ENCODE measurements around the gene CD48.
"Not testable (repeated sequence)": the region's sequence is repeated elsewhere in the genome, so short reads cannot be mapped to it uniquely, and the experiment has no call there.

Gene CD48

GRCh38 chr1:160659566-160659965 lies 52.1 kb downstream of the CD48 start:
- Histone ChIP-seq H3K27ac (ENCODE audit: low read depth, low read length) (no peak overlapping the region), H3K4me1 (ENCODE audit: insufficient read depth, low read length) (no peaks in the 10 kb centered on the region), H3K9me3 (ENCODE audit: insufficient read depth, low read depth, low read length) (no peaks in the 10 kb centered on the region), H3K4me3 (ENCODE audit: low read length) (no peak overlapping the region), H3K9ac (ENCODE audit: low read depth, low read length) (no peak overlapping the region), H3K27me3 (ENCODE audit: insufficient read depth, low read length) (no peaks in the 10 kb centered on the region), H3K36me3 (ENCODE audit: insufficient read depth, low read length) (no peaks in the 10 kb centered on the region)
- 93% methylated on average over 4 of the region's 4 CpGs for WGBS

- no peaks in the 10 kb centered on the region for H3K36me3 ChIP-seq (ENCODE audit: insufficient read depth, low read length)
- no peak overlapping the region; the same call in 1 of the 2 replicates for H3K27ac ChIP-seq (ENCODE audit: low read depth, low read length)
- no peak overlapping the region for H3K9ac ChIP-seq (ENCODE audit: low read depth, low read length)
- 89% methylated on average over 2 of the region's 2 CpGs for WGBS
- H3K27me3 ChIP-seq (ENCODE audit: insufficient read depth, low read length), result no peaks in the 10 kb centered on the region
- no peaks in the 10 kb centered on the region for H3K4me1 ChIP-seq (ENCODE audit: insufficient read depth, low read length)
- no peak overlapping the region for H3K4me3 ChIP-seq (ENCODE audit: low read length)
- no peaks in the 10 kb centered on the region for H3K9me3 ChIP-seq (ENCODE audit: insufficient read depth, low read depth, low read length)
These were observed 52.8 kb downstream of the CD48 start for GRCh38 chr1:160658814-160659193.

DNA sequence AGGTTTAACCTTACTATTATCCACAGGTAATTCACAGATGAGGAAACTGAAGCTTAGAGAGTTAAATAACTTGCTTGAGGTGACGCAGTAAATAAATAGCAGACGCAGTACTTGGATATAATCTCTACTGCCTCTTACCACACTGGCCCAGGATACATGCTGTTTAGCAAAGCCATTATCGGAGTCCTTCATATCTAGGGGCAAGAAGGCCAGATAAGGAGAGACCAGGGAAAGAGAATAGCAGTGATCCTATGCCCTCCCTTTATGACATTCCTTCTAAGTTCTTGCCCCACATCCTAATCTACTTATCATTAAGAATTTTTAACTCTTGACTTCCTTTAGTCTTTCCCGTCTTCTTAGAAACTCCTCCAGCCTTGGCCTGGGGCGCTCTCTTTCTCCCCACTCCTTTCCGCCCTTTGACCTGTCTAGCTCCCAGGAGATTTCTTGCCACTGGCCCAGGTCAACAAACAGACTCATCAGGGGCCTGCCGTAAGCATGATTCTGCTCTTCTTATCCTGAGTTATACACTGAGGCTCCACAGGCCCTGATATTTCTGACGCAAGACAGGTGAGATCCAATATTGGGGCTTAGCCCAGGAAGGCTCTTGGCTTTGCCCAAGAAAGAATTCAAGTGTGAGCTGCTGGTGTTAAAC lies 53.3 kb downstream of the CD48 start:
- H3K4me1 ChIP-seq (ENCODE audit: insufficient read depth, low read length), result peaks cover 1% of the 10 kb centered on the region
- H3K4me3 ChIP-seq (ENCODE audit: low read length), result no peak overlapping the region
- H3K27me3 ChIP-seq (ENCODE audit: insufficient read depth, low read length), result no peaks in the 10 kb centered on the region
- no peaks in the 10 kb centered on the region for H3K36me3 ChIP-seq (ENCODE audit: insufficient read depth, low read length)
- peak overlapping the region; percentile 16; the same call in 1 of the 2 replicates for H3K27ac ChIP-seq (ENCODE audit: low read depth, low read length)
- WGBS, result 86% methylated on average over 8 of the region's 8 CpGs
- no peak overlapping the region for H3K9ac ChIP-seq (ENCODE audit: low read depth, low read length)
- no peaks in the 10 kb centered on the region for H3K9me3 ChIP-seq (ENCODE audit: insufficient read depth, low read depth, low read length)

DNA sequence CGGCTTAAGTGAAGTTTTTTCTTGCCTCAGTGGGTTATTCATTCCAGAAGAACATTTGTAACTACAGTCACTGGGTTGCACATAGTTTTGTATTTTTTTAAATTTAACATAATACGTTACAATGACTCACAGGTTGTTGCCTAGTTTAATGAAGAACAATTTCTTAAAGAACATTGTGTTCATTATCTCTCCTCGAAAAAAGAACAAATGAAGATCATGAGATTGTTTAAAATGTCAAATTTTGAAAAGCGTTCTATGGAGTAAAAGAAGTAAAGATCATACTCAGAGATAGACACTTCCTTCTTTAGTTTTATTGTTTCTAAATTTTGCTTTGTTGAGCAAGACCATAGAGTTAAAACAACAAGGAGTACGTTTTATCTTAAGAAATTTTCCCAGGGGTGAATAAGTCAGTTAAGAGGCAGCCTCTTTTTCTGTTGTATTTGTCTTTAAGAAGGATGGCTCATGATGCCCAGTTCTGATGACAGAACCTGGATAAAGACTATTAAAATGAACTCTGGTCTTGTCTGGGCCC lies 54.3 kb downstream of the CD48 start:
- Histone ChIP-seq H3K4me1 (ENCODE audit: insufficient read depth, low read length) (peaks cover 10% of the 10 kb centered on the region), H3K27ac (ENCODE audit: low read depth, low read length) (no peak overlapping the region), H3K4me3 (ENCODE audit: low read length) (no peak overlapping the region), H3K9ac (ENCODE audit: low read depth, low read length) (no peak overlapping the region), H3K27me3 (ENCODE audit: insufficient read depth, low read length) (no peaks in the 10 kb centered on the region), H3K9me3 (ENCODE audit: insufficient read depth, low read depth, low read length) (no peaks in the 10 kb centered on the region), H3K36me3 (ENCODE audit: insufficient read depth, low read length) (no peaks in the 10 kb centered on the region)
- 98% methylated on average over 5 of the region's 5 CpGs for WGBS

DNA sequence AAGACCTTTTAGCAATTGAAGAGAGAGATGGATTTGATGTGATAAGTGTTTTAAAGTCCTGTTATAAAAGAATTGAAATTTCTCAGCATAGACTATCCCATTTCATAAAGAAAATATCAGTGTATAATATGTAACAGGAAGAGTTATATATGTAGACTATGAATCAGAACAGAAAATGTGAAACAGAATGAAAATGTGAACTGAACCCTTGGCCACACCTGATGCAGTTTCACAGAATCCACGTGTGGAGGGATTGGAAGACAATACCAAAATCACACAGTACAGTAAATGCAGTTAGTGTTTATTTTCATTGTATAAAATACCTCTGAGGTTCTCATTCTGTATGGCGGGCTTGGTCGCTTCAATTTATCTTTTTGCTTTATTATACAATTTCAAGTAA lies 54.9 kb downstream of the CD48 start:
- Histone ChIP-seq H3K27me3 (ENCODE audit: insufficient read depth, low read length) (no peaks in the 10 kb centered on the region), H3K4me1 (ENCODE audit: insufficient read depth, low read length) (peaks cover 13% of the 10 kb centered on the region), H3K4me3 (ENCODE audit: low read length) (no peak overlapping the region), H3K9ac (ENCODE audit: low read depth, low read length) (no peak overlapping the region), H3K36me3 (ENCODE audit: insufficient read depth, low read length) (no peaks in the 10 kb centered on the region), H3K9me3 (ENCODE audit: insufficient read depth, low read depth, low read length) (no peaks in the 10 kb centered on the region), H3K27ac (ENCODE audit: low read depth, low read length) (no peak overlapping the region)
- WGBS, result 100% methylated on average over 2 of the region's 3 CpGs

DNA sequence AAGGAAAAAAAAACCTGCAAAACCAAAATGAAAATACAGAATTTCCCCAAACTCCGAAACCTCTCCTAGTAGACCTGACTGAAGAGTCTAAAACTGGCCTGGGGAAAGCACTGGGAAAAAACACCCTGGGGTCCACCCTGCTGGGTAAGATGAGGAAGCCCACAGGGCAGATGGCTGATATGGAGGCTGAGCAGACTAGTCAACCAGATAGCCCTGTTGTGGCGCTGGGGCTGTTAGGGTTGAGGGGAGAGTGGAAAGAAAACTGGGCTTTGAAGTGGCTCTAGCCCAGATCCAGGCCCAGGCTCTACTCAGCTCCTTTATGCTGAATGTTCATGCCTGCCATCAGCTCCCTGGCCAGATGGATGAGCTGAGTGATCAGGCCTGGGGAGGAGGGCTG lies 58.0 kb downstream of the CD48 start:
- WGBS, result 91% methylated on average over 2 of the region's 2 CpGs
- Histone ChIP-seq H3K4me3 (ENCODE audit: low read length) (no peak overlapping the region), H3K9ac (ENCODE audit: low read depth, low read length) (peak overlapping the region; percentile 57; the same call in 1 of the 2 replicates), H3K27me3 (ENCODE audit: insufficient read depth, low read length) (no peaks in the 10 kb centered on the region), H3K27ac (ENCODE audit: low read depth, low read length) (no peak overlapping the region), H3K4me1 (ENCODE audit: insufficient read depth, low read length) (peaks cover 21% of the 10 kb centered on the region), H3K36me3 (ENCODE audit: insufficient read depth, low read length) (no peaks in the 10 kb centered on the region), H3K9me3 (ENCODE audit: insufficient read depth, low read depth, low read length) (no peaks in the 10 kb centered on the region)

- H3K27ac ChIP-seq (ENCODE audit: low read depth, low read length), result peak overlapping the region; percentile 87
These were observed 58.5 kb downstream of the CD48 start for GRCh38 chr1:160652924-160653619.

DNA sequence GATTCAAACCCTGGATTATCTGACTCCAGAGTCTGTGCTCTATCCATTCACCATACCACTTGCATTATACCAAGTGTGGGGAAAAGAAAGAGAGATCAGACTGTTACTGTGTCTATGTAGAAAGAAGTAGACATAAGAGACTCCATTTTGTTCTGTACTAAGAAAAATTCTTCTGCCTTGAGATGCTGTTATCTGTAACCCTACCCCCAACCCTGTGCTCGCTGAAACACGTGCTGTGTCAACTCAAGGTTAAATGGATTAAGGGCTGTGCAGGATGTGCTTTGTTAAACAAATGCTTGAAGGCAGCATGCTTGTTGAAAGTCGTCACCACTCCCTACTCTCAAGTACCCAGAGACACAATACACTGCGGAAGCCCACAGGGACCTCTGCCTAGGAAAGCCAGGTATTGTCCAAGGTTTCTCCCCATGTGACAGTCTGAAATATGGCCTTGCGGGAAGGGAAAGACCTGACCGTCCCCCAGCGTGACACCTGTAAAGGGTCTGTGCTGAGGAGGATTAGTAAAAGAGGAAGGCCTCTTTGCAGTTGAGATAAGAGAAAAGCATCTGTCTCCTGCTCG lies 59.5 kb downstream of the CD48 start:
- Histone ChIP-seq H3K4me1 (ENCODE audit: insufficient read depth, low read length) (peaks cover 21% of the 10 kb centered on the region), H3K27ac (ENCODE audit: low read depth, low read length) (peak overlapping the region; percentile 87), H3K9ac (ENCODE audit: low read depth, low read length) (peak overlapping the region; percentile 57)
- not testable (repeated sequence) for H3K9me3 ChIP-seq (ENCODE audit: insufficient read depth, low read depth, low read length); H3K4me3 ChIP-seq (ENCODE audit: low read length); H3K27me3 ChIP-seq (ENCODE audit: insufficient read depth, low read length); H3K36me3 ChIP-seq (ENCODE audit: insufficient read depth, low read length)
- WGBS, result 7% methylated on average over 8 of the region's 8 CpGs

More at GRCh38 chr1:160652924-160653619, 58.5 kb downstream of the CD48 start:
- peaks cover 21% of the 10 kb centered on the region for H3K4me1 ChIP-seq (ENCODE audit: insufficient read depth, low read length)
- H3K36me3 ChIP-seq (ENCODE audit: insufficient read depth, low read length), result no peaks in the 10 kb centered on the region
- no peaks in the 10 kb centered on the region for H3K27me3 ChIP-seq (ENCODE audit: insufficient read depth, low read length)
- H3K4me3 ChIP-seq (ENCODE audit: low read length), result no peak overlapping the region
- 84% methylated on average over 9 of the region's 9 CpGs for WGBS
- no peaks in the 10 kb centered on the region for H3K9me3 ChIP-seq (ENCODE audit: insufficient read depth, low read depth, low read length)
- peak overlapping the region; percentile 57; the same call in 1 of the 2 replicates for H3K9ac ChIP-seq (ENCODE audit: low read depth, low read length)

GRCh38 chr1:160651433-160652064 lies 60.1 kb downstream of the CD48 start:
- Histone ChIP-seq H3K27me3 (ENCODE audit: insufficient read depth, low read length) (no peaks in the 10 kb centered on the region), H3K4me3 (ENCODE audit: low read length) (no peak overlapping the region), H3K9me3 (ENCODE audit: insufficient read depth, low read depth, low read length) (no peaks in the 10 kb centered on the region), H3K9ac (ENCODE audit: low read depth, low read length) (no peak overlapping the region), H3K36me3 (ENCODE audit: insufficient read depth, low read length) (no peaks in the 10 kb centered on the region), H3K27ac (ENCODE audit: low read depth, low read length) (peak overlapping the region; percentile 70), H3K4me1 (ENCODE audit: insufficient read depth, low read length) (peaks cover 21% of the 10 kb centered on the region)
- WGBS, result 48% methylated on average over 1 of the region's 1 CpG

DNA sequence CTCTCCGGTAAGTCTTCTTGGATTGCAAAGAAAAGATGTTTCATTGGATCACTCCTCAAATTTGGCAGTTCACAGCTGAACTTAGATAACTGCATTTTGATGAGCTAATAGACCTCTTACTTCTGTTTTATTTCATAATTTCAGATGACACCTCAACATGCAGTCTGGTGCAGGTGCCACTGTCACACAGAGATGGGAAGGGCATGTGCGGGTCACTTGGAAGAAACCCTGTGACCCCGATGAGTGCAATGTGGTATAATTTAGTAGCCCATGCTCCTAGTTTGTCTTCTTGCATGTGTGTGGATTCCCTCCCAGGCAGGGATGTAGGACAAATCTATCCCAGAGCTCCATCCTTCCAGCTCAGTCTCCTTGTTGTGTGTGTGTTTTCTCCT lies 64.3 kb downstream of the CD48 start:
- WGBS, result 94% methylated on average over 3 of the region's 3 CpGs

More for the DNA sequence above, 64.3 kb downstream of the CD48 start:
- Histone ChIP-seq H3K4me3 (ENCODE audit: low read length) (no peak overlapping the region), H3K9ac (ENCODE audit: low read depth, low read length) (no peak overlapping the region), H3K36me3 (ENCODE audit: insufficient read depth, low read length) (no peaks in the 10 kb centered on the region), H3K27ac (ENCODE audit: low read depth, low read length) (no peak overlapping the region), H3K9me3 (ENCODE audit: insufficient read depth, low read depth, low read length) (no peaks in the 10 kb centered on the region), H3K27me3 (ENCODE audit: insufficient read depth, low read length) (no peaks in the 10 kb centered on the region), H3K4me1 (ENCODE audit: insufficient read depth, low read length) (peaks cover 11% of the 10 kb centered on the region)
